GM18505 (cell line): ENCODE measurements around the gene ATP8B1.

Experiments
- ATAC-seq: cut with Tn5 transposase; IDR thresholded peaks from one replicate; pipeline ENCODE4 v1.9.1; 2021; ENCODE audit not compliant: unreplicated experiment
- POLR2A ChIP-seq: IDR thresholded peaks from 4 replicates; pipeline ENCODE4 v1.6.1; 2011; ENCODE audit warnings: borderline replicate concordance; ENCODE audit not compliant: insufficient read depth, insufficient read length; ENCODE audit errors: extremely low read depth

Gene ATP8B1

DNA sequence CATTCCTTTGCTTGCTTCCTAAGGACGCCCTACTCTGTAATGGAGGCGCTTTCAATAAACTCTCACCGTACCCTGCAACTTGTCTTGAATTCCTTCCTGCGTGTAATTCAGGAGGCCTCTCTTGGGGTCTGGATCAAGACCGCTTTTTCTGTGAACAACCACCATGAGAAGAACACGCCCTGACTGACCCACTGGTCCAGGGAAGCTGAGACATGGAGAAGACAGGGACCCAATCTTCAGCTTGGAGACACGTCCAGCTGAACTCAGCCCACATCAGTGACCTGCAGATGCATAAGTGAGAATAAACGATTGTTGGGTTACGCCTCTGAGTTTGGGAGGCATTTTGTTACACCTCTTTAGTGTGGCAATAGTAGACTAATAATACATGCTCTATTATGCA is 173.7 kb downstream of the ATP8B1 start:
- no peak for TF ChIP-seq POLR2A

DNA sequence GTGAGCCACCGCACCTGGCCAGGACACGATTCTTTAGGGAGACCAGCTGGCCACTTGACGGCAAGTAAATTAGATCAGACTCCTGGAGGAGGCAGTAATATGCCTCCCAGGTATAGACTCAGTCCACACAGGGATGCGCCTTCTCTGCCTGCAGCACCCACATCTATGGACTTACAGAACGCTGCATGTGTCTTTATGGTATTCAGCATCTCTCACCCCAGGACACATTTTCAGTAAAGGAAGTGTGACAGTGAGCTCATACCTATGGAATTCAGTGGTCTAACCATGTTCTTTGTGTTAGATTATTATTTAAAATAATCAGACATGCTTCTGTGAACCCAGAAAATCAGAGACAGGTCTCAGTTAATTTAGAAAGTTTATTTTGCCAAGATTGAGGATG is 175.6 kb downstream of the ATP8B1 start:
- ATAC-seq = no peak
- no peak for TF ChIP-seq POLR2A

More for the DNA sequence above, 173.7 kb downstream of the ATP8B1 start:
- no peak for ATAC-seq

DNA sequence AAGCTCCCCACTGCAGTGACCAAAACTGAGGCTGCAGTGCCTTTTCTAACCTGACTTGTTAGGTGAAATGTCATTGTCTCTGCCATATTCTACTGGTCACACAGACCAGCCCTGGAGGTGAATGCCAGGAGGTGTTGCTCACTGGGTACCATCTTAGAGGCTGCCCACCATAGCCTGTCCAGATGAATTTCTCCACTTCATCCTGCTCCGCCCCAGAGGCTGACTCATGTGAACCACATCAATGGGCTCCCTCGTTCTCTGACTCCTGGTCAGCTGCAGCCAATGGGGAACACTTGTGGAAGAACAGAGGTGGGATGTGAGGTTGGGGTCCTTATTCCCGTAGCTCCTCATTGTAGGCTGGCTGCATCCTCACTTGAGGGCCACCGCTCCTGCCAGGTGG is 178.1 kb downstream of the ATP8B1 start:
- TF ChIP-seq POLR2A = no peak
- no peak for ATAC-seq

DNA sequence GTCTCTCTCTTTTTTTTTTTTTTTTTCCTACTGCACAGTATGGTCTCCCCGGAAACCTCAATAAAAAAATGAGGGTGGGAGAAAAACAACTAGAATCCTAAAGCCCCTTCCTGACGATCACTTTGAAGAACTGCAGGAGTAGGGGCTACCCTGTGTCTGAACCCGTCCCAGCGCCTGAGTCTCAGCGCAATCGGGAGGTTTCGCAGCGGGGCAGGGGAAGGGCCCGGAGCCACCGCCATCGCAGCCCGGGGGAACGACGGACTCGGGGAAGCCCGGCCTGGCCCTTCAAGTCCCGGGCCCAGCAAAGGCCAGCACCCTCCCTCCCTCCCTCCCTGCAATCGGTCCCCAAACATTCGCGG is 181.9 kb downstream of the ATP8B1 start:
- peak; percentile 16 for ATAC-seq
- TF ChIP-seq POLR2A = no peak

DNA sequence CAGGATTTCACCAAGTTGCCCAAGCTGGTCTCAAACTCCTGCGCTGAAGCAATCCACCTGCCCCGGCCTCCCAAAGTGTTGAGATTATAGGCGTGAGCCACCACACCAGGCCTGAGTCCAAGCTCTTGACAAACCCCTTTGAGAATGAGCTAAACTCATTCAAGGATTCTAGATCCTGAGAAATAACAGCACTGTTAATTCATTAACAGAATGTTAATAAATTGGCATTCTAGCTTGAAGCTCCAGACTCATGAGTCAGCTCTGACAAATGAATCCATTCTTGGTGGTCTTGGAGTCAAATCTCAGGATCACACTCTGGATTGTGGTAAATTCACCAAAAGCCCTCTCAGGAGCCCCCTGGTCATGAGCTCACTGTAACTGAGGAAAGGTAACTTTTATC is 183.2 kb downstream of the ATP8B1 start:
- TF ChIP-seq POLR2A = no peak
- no peak for ATAC-seq

DNA sequence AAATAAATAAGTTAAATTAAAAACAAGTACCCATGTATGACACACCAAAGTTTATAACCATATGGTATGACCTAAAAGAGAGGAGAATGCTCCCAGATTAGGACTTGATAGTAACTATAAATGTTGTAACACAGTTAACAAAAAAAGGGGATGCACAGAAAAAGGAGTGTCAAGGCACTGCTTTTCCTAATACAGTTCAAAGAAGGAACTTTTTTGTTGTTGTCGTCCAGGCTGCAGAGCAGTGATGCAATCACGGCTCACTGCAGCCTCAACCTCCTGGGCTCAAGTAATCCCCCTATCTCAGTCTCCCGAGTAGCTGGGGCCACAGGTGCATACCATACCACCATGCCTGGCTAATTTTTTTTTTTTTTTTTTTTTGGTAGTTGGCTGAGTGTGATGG is 184.2 kb downstream of the ATP8B1 start:
- ATAC-seq = no peak
- TF ChIP-seq POLR2A = no peak

DNA sequence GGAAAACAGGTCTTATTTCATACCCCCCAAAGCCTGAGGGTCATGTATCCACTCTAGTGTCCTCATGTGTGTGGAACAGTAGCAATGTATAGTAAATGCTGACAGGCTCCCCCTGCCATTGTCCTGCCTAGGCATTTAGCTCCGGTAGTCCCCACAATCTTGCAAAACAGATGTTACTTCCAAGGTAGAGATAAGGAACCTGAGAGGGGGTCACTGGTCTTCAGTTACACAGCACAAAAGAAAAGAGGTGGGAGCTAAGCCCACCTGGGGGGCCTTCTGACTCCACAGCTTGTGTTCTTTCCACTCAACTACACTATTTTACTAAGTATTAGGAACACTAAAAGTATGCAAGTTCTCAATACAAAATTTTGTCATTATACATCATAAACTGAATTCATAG is 199.2 kb downstream of the ATP8B1 start:
- ATAC-seq = no peak
- no peak for TF ChIP-seq POLR2A
